OCI-LY3 (cell line): ENCODE results near the gene EXOSC9.

Experiments
- CTCF ChIP-seq: fragments of 200-600, 300-600 bp; sonication (generic); IDR thresholded peaks from 2 replicates; pipeline ENCODE4 v1.5.1; 2014; ENCODE audit warnings: antibody characterized with exemption, low read length, low read depth
- EZH2phosphoT487 ChIP-seq: fragments of 200-600 bp; shearing (Covaris generic); IDR thresholded peaks from 2 replicates; pipeline ENCODE4 v1.6.1; 2018; ENCODE audit warnings: antibody characterized with exemption, mixed run types, low read depth

- TF ChIP-seq CTCF (no peak), EZH2phosphoT487 (no peak)
Observed at GRCh38 chr4:121765368-121765705, 35.8 kb upstream of the EXOSC9 start.
